Vagina (tissue), 2 donors: ENCODE data around the gene TNFRSF18.

Experiments used
- CTCF ChIP-seq, 3 experiments: fragments of 450-650 bp in 2 of 3; fragments of 200-600 bp in 1 of 3; sonication (generic) in 1 of 3; IDR thresholded peaks; one replicate each; pipeline ENCODE4 v1.5.1; 2017 to 2019; ENCODE audit warnings: antibody characterized with exemption in 3 of 3, mild to moderate bottlenecking in 2 of 3, moderate library complexity in 2 of 3
- POLR2A ChIP-seq, 2 donors: fragments of 450-650 bp; IDR thresholded peaks; one replicate each; pipeline ENCODE4 v1.6.1; 2017; ENCODE audit warnings: antibody characterized with exemption in 2 of 2, mild to moderate bottlenecking in 2 of 2, moderate library complexity in 2 of 2
- POLR2AphosphoS5 ChIP-seq, 2 donors: sonication (generic); formaldehyde crosslinking; IDR thresholded peaks; one replicate each; pipeline ENCODE4 v1.9.0; 2017; ENCODE audit warnings: antibody characterized with exemption in 2 of 2, mild to moderate bottlenecking in 2 of 2, low read depth in 1 of 2; ENCODE audit not compliant: insufficient read depth in 1 of 2

- no peak for TF ChIP-seq POLR2A (IDR thresholded peaks at IDR 0.05)
- TF ChIP-seq CTCF (IDR thresholded peaks at IDR 0.05), result no peak
- no peak for TF ChIP-seq POLR2AphosphoS5 (IDR thresholded peaks at IDR 0.05; ENCODE audit: insufficient read depth in 1 of 2, low read depth in 1 of 2)
These were observed 40.9 kb downstream of the TNFRSF18 start for GRCh38 chr1:1165485-1165884.
